Adrenal gland (tissue), 12 donors: Measurements from ENCODE around the gene STK39. TPM values are rescaled to one million over a fixed set of nuclear protein-coding genes. Genes with fewer than 3 reads are reported as not detected.

Experiments
- DNase-seq, 7 donors: peaks; one replicate each; pipeline ENCODE4 v3.0.0-alpha.2; 2019 to 2020
- H3K27ac ChIP-seq, 5 donors: fragments of 200-600 bp; sonication (generic) in 4 of 5; 1 replicate in 3 of 5; 2 replicates in 2 of 5; pipeline versions ENCODE4 v1.5.1 to v1.8.0; 2016 to 2020; ENCODE audit warnings: mild to moderate bottlenecking in 1 of 5
- H3K27me3 ChIP-seq: fragments of 200-600 bp; 2 replicates; pipeline ENCODE4 v1.8.0; 2021
- H3K36me3 ChIP-seq, 2 donors: fragments of 200-600 bp; replicated peaks in 1 of 2; 1 replicate in 1 of 2; 2 replicates in 1 of 2; pipeline versions ENCODE4 v1.5.1 to v1.8.0; 2018 to 2022
- H3K4me1 ChIP-seq, 2 donors: fragments of 200-600 bp; replicated peaks in 1 of 2; 1 replicate in 1 of 2; 2 replicates in 1 of 2; pipeline versions ENCODE4 v1.5.1 to v1.8.0; 2018 to 2021
- H3K4me3 ChIP-seq, 4 donors: fragments of 200-600 bp; sonication (generic) in 3 of 4; one replicate each; pipeline ENCODE4 v1.5.1; 2016 to 2018
- H3K9me3 ChIP-seq, 3 donors: fragments of 200-600 bp; sonication (generic) in 1 of 3; replicated peaks in 1 of 3; 1 replicate in 2 of 3; 2 replicates in 1 of 3; pipeline versions ENCODE4 v1.5.1 to v1.8.0; 2016 to 2021
- CTCF ChIP-seq, 6 experiments: fragments of 450-650 bp in 4 of 6; fragments of 200-600 bp in 2 of 6; sonication (generic) in 1 of 6; IDR thresholded peaks; 1 replicate in 5 of 6; 2 replicates in 1 of 6; pipeline versions ENCODE4 v1.5.1 to v1.8.0; 2016 to 2021; ENCODE audit warnings: antibody characterized with exemption in 6 of 6, mild to moderate bottlenecking in 2 of 6, moderate library complexity in 1 of 6
- POLR2A ChIP-seq, 2 donors: fragments of 450-650 bp; IDR thresholded peaks; one replicate each; pipeline ENCODE4 v1.6.1; 2017; ENCODE audit warnings: antibody characterized with exemption in 2 of 2, mild to moderate bottlenecking in 2 of 2, moderate library complexity in 1 of 2
- whole genome bisulfite sequencing, 4 donors: extraction: QIAGEN DNeasy Blood & Tissue Kit in 2 of 4; methylation state at CpG; one replicate each; pipeline versions ENCODE4 v1.1.5 to v1.1.7; 2013 to 2017; 5-methylcytosine and 5-hydroxymethylcytosine counted together
- intact Hi-C, 2 donors: fragments of 100-400 bp; cut with DNase I; formaldehyde crosslinking; loops; one replicate each; pipeline versions ENCODE4 v1.14.1 to v1.15.0; 2022 to 2023
- polyA plus RNA-seq, 3 donors: library from polyadenylated mRNA; stranded (reverse); fragments of 200-250 nt in 2 of 3; fragments of 350-450 nt in 1 of 3; fragmentation: Illumina TruSeq in 1 of 3; extraction: RNeasy Lipid Tissue Mini Kit (QIAGEN cat#74804) in 1 of 3; gene quantifications; one replicate each; pipeline ENCODE4 v1.2.3, GENCODE V29; 2013 to 2014
- total RNA-seq, 9 donors: library from RNA; depleted of rRNA in 4 of 9; stranded (reverse); fragments of >200 nt in 4 of 9; fragments of 120-200 nt in 1 of 9; fragmentation: NEBNext Ultra II Directional in 1 of 9; extraction: Animal tissue kit (Norgen Biotek cat#: 25700) in 1 of 9; gene quantifications; one replicate each; pipeline versions ENCODE4 v1.1.0 to v1.2.4, GENCODE V29; 2013 to 2023
- donor health status: healthy with polysubstance abuse.
- donor health status: Bipolar disorder and iron deficiency.
- donor health status: DM: yes; HTN: yes; CAD: no.
- donor health status: DM: no; HTN: no; CAD: no.
- donor health status: DM: no; HTN: no; CAD: no.
- donor health status: DM: yes; HTN: yes; CAD: no.

The STK39 gene
- total and polyA plus RNA-seq, 12 donors, result 2.4 to 11.1 (median 5.8) TPM

GRCh38 chr2:168009900-168010299 lies 237.5 kb downstream of the STK39 start:
- WGBS, 4 donors, result 91 to 100% (median 93%) methylated on average over 1 of the region's 1 CpG
- intact Hi-C loops, result no loop called here
- no peak for TF ChIP-seq POLR2A (IDR thresholded peaks at IDR 0.05)

GRCh38 chr2:168008646-168009195 lies 238.7 kb downstream of the STK39 start:
- no peak for DNase-seq
- TF ChIP-seq POLR2A (IDR thresholded peaks at IDR 0.05) (no peak), CTCF (IDR thresholded peaks at IDR 0.05) (no peak)
- Histone ChIP-seq H3K9me3 (no peaks in the 10 kb centered on the region), H3K4me3 (no peak overlapping the region), H3K27ac (no peak overlapping the region), H3K4me1 (no peaks in the 10 kb centered on the region), H3K27me3 (no peaks in the 10 kb centered on the region), H3K36me3 (no peaks in the 10 kb centered on the region)
- intact Hi-C loops, result no loop called here
- 92 to 97% (median 94%) methylated on average over 3 of the region's 3 CpGs for WGBS, 4 donors

More at GRCh38 chr2:168009900-168010299, 237.5 kb downstream of the STK39 start:
- no peak overlapping the region for H3K4me3 ChIP-seq
- no peaks in the 10 kb centered on the region for H3K4me1 ChIP-seq
- H3K27ac ChIP-seq, result no peak overlapping the region
- no peaks in the 10 kb centered on the region for H3K27me3 ChIP-seq
- no peak for DNase-seq
- H3K36me3 ChIP-seq, result no peaks in the 10 kb centered on the region
- H3K9me3 ChIP-seq, result no peaks in the 10 kb centered on the region

- TF ChIP-seq POLR2A (IDR thresholded peaks at IDR 0.05) (no peak), CTCF (IDR thresholded peaks at IDR 0.05) (no peak)
- intact Hi-C loops, result no loop called here
Observed at GRCh38 chr2:168006498-168006897, 240.9 kb downstream of the STK39 start.

GRCh38 chr2:168005586-168005985 lies 241.8 kb downstream of the STK39 start:
- WGBS, 4 donors, result 97 to 100% (median 98%) methylated on average over 3 of the region's 3 CpGs
- no peak for DNase-seq
- Histone ChIP-seq H3K27ac (no peak overlapping the region), H3K9me3 (no peaks in the 10 kb centered on the region), H3K36me3 (no peaks in the 10 kb centered on the region), H3K4me3 (no peak overlapping the region), H3K27me3 (no peaks in the 10 kb centered on the region), H3K4me1 (no peaks in the 10 kb centered on the region)
- no peak for TF ChIP-seq POLR2A (IDR thresholded peaks at IDR 0.05)
- no peak for TF ChIP-seq CTCF (IDR thresholded peaks at IDR 0.05)
- intact Hi-C loops, result no loop called here

More at GRCh38 chr2:168006498-168006897, 240.9 kb downstream of the STK39 start:
- DNase-seq, result no peak
- Histone ChIP-seq H3K36me3 (no peaks in the 10 kb centered on the region), H3K4me1 (no peaks in the 10 kb centered on the region), H3K4me3 (no peak overlapping the region), H3K27me3 (no peaks in the 10 kb centered on the region), H3K27ac (no peak overlapping the region), H3K9me3 (no peaks in the 10 kb centered on the region)
- WGBS, 4 donors, result 72 to 81% (median 73%) methylated on average over 5 of the region's 5 CpGs

GRCh38 chr2:168003876-168004275 lies 243.5 kb downstream of the STK39 start:
- DNase-seq, result no peak
- Histone ChIP-seq H3K4me3 (no peak overlapping the region), H3K27me3 (no peaks in the 10 kb centered on the region), H3K9me3 (no peaks in the 10 kb centered on the region), H3K4me1 (no peaks in the 10 kb centered on the region), H3K27ac (no peak overlapping the region), H3K36me3 (no peaks in the 10 kb centered on the region)
- 93 to 98% (median 94%) methylated on average over 3 of the region's 3 CpGs for WGBS, 4 donors
- TF ChIP-seq POLR2A (IDR thresholded peaks at IDR 0.05) (no peak), CTCF (IDR thresholded peaks at IDR 0.05) (no peak)
- intact Hi-C loops, result no loop called here
